GM12801 (cell line): ENCODE measurements around the gene CAPN11.

Experiments used
- TF ChIP-seq, protein P1 (sequence below): IDR thresholded peaks from one replicate; pipeline ENCODE4 v1.5.1; 2011; ENCODE audit warnings: control low read depth; ENCODE audit not compliant: insufficient read length; ENCODE audit errors: extremely low read depth

Gene CAPN11

GRCh38 chr6:44172731-44173500 lies 14.3 kb downstream of the CAPN11 start:
- TF ChIP-seq, protein P1, sequence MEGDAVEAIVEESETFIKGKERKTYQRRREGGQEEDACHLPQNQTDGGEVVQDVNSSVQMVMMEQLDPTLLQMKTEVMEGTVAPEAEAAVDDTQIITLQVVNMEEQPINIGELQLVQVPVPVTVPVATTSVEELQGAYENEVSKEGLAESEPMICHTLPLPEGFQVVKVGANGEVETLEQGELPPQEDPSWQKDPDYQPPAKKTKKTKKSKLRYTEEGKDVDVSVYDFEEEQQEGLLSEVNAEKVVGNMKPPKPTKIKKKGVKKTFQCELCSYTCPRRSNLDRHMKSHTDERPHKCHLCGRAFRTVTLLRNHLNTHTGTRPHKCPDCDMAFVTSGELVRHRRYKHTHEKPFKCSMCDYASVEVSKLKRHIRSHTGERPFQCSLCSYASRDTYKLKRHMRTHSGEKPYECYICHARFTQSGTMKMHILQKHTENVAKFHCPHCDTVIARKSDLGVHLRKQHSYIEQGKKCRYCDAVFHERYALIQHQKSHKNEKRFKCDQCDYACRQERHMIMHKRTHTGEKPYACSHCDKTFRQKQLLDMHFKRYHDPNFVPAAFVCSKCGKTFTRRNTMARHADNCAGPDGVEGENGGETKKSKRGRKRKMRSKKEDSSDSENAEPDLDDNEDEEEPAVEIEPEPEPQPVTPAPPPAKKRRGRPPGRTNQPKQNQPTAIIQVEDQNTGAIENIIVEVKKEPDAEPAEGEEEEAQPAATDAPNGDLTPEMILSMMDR, result peak; percentile 66

DNA sequence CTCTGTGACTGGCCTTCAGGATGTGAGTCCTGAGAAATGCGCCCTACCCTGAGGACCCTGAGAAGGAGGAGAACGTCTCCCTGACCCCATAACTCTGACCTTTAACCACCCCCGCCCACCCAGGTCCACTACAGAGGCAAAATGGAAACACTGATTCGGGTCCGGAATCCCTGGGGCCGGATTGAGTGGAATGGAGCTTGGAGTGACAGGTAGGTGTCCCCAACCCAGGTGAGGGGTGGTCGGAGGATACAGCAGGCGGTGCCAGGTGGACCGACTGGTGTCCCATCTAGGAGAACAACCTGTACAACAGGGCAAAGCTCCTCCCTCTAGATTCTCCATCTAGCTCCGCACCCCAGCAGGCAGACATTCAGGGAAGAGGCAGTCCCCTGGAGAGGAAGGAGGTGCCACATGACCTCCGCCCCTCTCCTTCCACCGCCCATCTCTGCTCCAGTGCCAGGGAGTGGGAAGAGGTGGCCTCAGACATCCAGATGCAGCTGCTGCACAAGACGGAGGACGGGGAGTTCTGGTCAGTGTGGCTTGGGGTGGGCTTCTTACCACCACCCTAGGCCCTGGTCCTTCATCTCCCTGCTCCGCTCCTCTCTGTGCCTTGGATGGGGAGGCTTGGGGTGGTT lies 17.6 kb downstream of the CAPN11 start:
- TF ChIP-seq, protein P1, result no peak

- TF ChIP-seq, protein P1, result no peak
Measured at GRCh38 chr6:44176762-44177509, 18.3 kb downstream of the CAPN11 start.

GRCh38 chr6:44177691-44178423 lies 19.2 kb downstream of the CAPN11 start:
- TF ChIP-seq, protein P1, result no peak

DNA sequence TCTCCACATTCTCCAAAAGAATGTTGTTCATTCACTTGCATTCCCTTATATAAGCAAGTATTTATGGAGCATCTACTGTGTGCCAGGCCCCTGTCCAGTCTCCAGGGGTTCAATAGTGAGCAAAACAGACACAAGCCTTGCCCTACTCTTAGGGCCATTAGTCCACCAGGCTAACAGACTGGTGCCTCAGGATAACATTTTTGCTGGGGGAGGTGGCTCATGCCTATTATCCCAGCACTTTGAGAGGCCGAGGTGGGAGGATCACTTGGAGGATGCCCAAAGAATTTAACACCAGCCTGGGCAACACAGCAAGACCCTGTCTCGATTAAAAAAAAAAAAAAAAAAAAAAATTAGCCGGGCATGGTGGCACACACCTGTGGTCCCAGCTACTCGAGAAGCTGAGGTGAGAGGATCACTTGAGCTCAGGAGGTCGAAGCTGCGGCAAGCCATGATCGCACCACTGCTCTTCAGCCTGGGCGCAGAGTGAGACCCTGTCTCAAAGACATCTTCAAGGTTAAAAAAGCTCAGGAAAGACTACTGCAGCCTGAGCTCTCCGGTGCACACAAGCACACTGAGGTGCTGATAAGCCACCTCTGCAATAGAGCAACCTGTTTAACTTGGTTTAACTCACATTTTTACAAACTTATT lies 19.9 kb downstream of the CAPN11 start:
- TF ChIP-seq, protein P1, result no peak

DNA sequence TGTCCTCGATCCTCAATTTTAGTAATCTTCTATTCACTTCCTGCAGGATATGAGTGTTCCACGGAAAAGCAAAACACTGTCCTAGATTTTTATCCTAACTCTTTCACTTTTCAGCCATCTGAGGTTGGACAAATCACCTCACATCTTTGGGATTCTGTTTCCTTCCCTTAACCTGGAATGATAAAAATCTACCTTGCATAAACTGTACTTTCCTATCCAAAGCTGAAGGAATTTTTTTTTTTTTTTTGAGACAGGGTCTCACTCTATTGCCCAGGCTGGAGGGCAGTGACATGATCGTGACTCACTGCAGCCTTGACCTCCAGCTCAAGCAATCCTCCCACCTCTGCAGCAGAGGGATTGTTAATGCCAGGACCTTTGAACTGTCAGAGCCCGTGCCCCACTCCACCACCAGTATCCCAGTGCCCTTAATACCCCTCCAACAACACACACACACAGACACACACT lies 20.5 kb downstream of the CAPN11 start:
- TF ChIP-seq, protein P1, result no peak

- TF ChIP-seq, protein P1, result no peak
Measured at GRCh38 chr6:44179648-44180047, 21.0 kb downstream of the CAPN11 start.
